HG03175 (cell line): ENCODE results near the gene MBNL3.
"Not testable (repeated sequence)": the region's sequence is repeated elsewhere in the genome, so short reads cannot be mapped to it uniquely, and the experiment has no call there.

Experiments used
- ATAC-seq: cut with Tn5 transposase; IDR thresholded peaks from one replicate; pipeline ENCODE4 v1.9.1; 2021; ENCODE audit warnings: mild to moderate bottlenecking, moderate library complexity; ENCODE audit not compliant: unreplicated experiment

The MBNL3 gene

GRCh38 chrX:132382068-132382467 lies 106.8 kb downstream of the MBNL3 start:
- no peak for ATAC-seq

GRCh38 chrX:132378281-132378680 lies 110.6 kb downstream of the MBNL3 start:
- ATAC-seq, result no peak

GRCh38 chrX:132375941-132376340 lies 112.9 kb downstream of the MBNL3 start:
- ATAC-seq, result no peak

GRCh38 chrX:132373610-132374009 lies 115.2 kb downstream of the MBNL3 start:
- no peak for ATAC-seq

GRCh38 chrX:132369617-132370326 lies 119.1 kb downstream of the MBNL3 start:
- ATAC-seq, result no peak

GRCh38 chrX:132367984-132368383 lies 120.9 kb downstream of the MBNL3 start:
- ATAC-seq, result no peak

- ATAC-seq, result no peak
Measured at GRCh38 chrX:132367314-132367713, 121.5 kb downstream of the MBNL3 start.

GRCh38 chrX:132365490-132365889 lies 123.3 kb downstream of the MBNL3 start:
- no peak for ATAC-seq

GRCh38 chrX:132364313-132364712 lies 124.5 kb downstream of the MBNL3 start:
- no peak for ATAC-seq

- ATAC-seq, result no peak
Measured at GRCh38 chrX:132353430-132353829, 135.4 kb downstream of the MBNL3 start.

GRCh38 chrX:132336172-132336571 lies 152.7 kb downstream of the MBNL3 start:
- ATAC-seq, result no peak

- no peak for ATAC-seq
Measured at GRCh38 chrX:132333351-132333750, 155.5 kb downstream of the MBNL3 start.

GRCh38 chrX:132331532-132331931 lies 157.3 kb downstream of the MBNL3 start:
- no peak for ATAC-seq

GRCh38 chrX:132331000-132331399 lies 157.8 kb downstream of the MBNL3 start:
- ATAC-seq, result no peak

- no peak for ATAC-seq
Measured at GRCh38 chrX:132330156-132330729, 158.6 kb downstream of the MBNL3 start.

- ATAC-seq, result not testable (repeated sequence)
Measured at GRCh38 chrX:132326960-132327359, 161.9 kb downstream of the MBNL3 start.
